ENCODE data around the gene HSPB3.
"Not testable (repeated sequence)": the region's sequence is repeated elsewhere in the genome, so short reads cannot be mapped to it uniquely, and the experiment has no call there.

The HSPB3 gene

GRCh38 chr5:54455413-54456157 lies at the start of gene HSPB3:
HSPB3 (plus strand) TSS chr5:54455699; CDS start chr5:54455790, 91 bp downstream.
- no peak for DNase-seq (ENCODE audit: low read depth)

- DNase-seq (ENCODE audit: low read depth) = no peak
Measured at GRCh38 chr5:54411176-54411575, 44.3 kb upstream of the HSPB3 start.

- DNase-seq (ENCODE audit: low read depth) = no peak
Measured at GRCh38 chr5:54412913-54413312, 42.6 kb upstream of the HSPB3 start.

- DNase-seq (ENCODE audit: low read depth) = no peak
Measured at GRCh38 chr5:54415147-54415546, 40.4 kb upstream of the HSPB3 start.

GRCh38 chr5:54415896-54416601 lies 39.5 kb upstream of the HSPB3 start:
- no peak for DNase-seq (ENCODE audit: low read depth)

- not testable (repeated sequence) for DNase-seq (ENCODE audit: low read depth)
Measured at GRCh38 chr5:54419573-54420423, 35.7 kb upstream of the HSPB3 start.

- not testable (repeated sequence) for DNase-seq (ENCODE audit: low read depth)
Measured at GRCh38 chr5:54420511-54420910, 35.0 kb upstream of the HSPB3 start.

GRCh38 chr5:54421976-54422375 lies 33.5 kb upstream of the HSPB3 start:
- no peak for DNase-seq (ENCODE audit: low read depth)

GRCh38 chr5:54425258-54425657 lies 30.2 kb upstream of the HSPB3 start:
- no peak for DNase-seq (ENCODE audit: low read depth)

- no peak for DNase-seq (ENCODE audit: low read depth)
Measured at GRCh38 chr5:54426209-54426608, 29.3 kb upstream of the HSPB3 start.

GRCh38 chr5:54434650-54435049 lies 20.8 kb upstream of the HSPB3 start:
- not testable (repeated sequence) for DNase-seq (ENCODE audit: low read depth)

GRCh38 chr5:54438620-54439389 lies 16.7 kb upstream of the HSPB3 start:
- DNase-seq (ENCODE audit: low read depth) = no peak

GRCh38 chr5:54440456-54440893 lies 15.0 kb upstream of the HSPB3 start:
- DNase-seq (ENCODE audit: low read depth) = no peak

- no peak for DNase-seq (ENCODE audit: low read depth)
Measured at GRCh38 chr5:54442271-54442670, 13.2 kb upstream of the HSPB3 start.

- DNase-seq (ENCODE audit: low read depth) = no peak
Measured at GRCh38 chr5:54443270-54443669, 12.2 kb upstream of the HSPB3 start.

GRCh38 chr5:54445691-54446378 lies 9.7 kb upstream of the HSPB3 start:
- no peak for DNase-seq (ENCODE audit: low read depth)

GRCh38 chr5:54446379-54446732 lies 9.1 kb upstream of the HSPB3 start:
- no peak for DNase-seq (ENCODE audit: low read depth)

GRCh38 chr5:54449923-54450322 lies 5.6 kb upstream of the HSPB3 start:
- DNase-seq (ENCODE audit: low read depth) = no peak

GRCh38 chr5:54450542-54450941 lies 5.0 kb upstream of the HSPB3 start:
- DNase-seq (ENCODE audit: low read depth) = no peak

- DNase-seq (ENCODE audit: low read depth) = no peak
Measured at GRCh38 chr5:54453046-54453445, 2.5 kb upstream of the HSPB3 start.

- no peak for DNase-seq (ENCODE audit: low read depth)
Measured at GRCh38 chr5:54454602-54455001, 897 bp upstream of the HSPB3 start.

Measured in stimulated activated CD8-positive, alpha-beta memory T cell treated with anti-CD3 and anti-CD28 coated beads, Interleukin-15, amount 100 ng/mL, for 1 hour (primary cell).